Activated CD8-positive, alpha-beta memory T cell treated with anti-CD3 and anti-CD28 coated beads for 36 hours (primary cell): Measurements from ENCODE around the gene SAG. TPM values are rescaled to one million over a fixed set of nuclear protein-coding genes. Genes with fewer than 3 reads are reported as not detected.

ENCODE experiments used
- CTCF ChIA-PET: fragments of 350-600 bp; sonication (Branson Sonifier 250); formaldehyde crosslinking; loops from one replicate; lab custom pipeline; 2021; ENCODE audit warnings: antibody characterized with exemption; lab: Charles Lee
- POLR2A ChIA-PET: fragments of 350-600 bp; sonication (Branson Sonifier 250); formaldehyde crosslinking; loops from one replicate; lab custom pipeline; 2021; ENCODE audit warnings: antibody characterized with exemption; lab: Charles Lee
- total RNA-seq, 2 experiments: library from RNA; stranded (reverse); gene quantifications; one replicate each; pipeline ENCODE4 v1.2.3, GENCODE V29; 2021

SAG gene
- total RNA-seq, 2 experiments from 2014 or later = 0.15 TPM; not detected in 1

DNA sequence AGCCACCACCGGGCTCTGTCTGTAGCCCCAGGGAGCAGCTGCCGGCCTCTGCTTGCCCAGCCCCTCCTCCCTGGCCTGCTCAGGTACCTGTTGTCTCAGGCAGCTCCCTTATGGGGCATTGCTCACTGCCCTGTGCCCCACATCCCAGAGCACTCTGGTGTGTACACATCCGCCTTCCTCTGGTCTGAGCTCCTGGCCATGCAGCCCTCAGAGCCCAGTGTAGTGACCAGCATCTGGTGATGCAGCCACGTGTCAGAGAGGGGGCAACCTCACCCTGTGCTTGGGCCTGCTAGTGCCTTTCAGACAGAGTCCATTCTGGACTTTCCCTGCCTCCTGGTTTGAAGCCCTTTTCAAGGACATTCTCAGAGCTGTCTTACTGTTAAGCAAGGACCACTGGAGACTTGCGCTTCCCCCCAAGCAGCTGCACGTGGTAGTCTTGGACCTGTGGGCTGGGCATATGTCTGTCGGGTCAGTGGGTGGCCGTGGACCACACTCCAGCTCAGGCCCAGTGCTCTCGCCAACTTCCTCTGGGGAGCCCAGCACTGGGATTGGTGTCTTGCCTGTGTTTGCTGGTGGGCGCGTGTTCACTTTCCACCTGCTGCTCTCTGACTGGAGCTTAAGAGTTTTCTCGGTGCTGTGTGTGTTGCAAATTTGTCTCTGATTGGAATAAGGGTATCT lies 77.3 kb downstream of the SAG start:
- CTCF ChIA-PET = interaction anchor here (0.9 to 2.2 kb wide), 6 partner anchors 20 to 58 kb away, joined by 3 to 7 read pairs (median 3); partner anchors contain the start of gene DGKD
- POLR2A ChIA-PET = interaction anchor here (0.5 to 1.6 kb wide), 3 partner anchors 29 to 86 kb away, joined by 3 to 6 read pairs (median 4); no protein-coding TSS in a partner anchor

DNA sequence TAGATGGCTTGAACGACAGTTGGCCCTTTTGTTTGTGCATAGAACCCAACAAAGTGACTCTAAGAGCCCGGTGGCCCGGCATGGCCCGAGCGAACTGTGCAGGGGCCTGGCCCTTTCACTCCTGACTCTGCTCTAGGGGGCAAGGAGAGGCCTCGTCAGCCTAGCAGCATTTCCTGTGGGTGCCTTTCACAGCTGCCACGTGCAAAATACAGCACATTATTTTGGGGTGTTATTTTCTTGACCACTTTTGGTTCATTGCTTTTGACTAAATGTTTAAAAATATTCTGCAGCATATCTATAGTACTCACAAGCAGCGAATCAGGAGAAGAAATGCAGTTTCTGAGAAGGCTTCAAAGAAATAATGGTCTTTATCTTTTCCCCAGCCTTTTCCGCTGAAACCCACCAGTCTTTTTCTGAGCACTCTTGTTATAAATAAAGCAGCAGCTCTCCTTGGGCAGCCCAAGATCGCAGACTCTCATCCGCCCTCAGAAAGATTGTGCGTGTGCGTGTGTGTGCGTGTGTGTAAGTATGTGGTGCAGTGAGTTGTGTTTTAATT lies 78.0 kb downstream of the SAG start:
- POLR2A ChIA-PET = interaction anchor here (0.7 to 1.6 kb wide), 3 partner anchors 30 to 102 kb away, joined by 3 to 6 read pairs (median 5); no protein-coding TSS in a partner anchor
- CTCF ChIA-PET = interaction anchor here (1.2 to 2.2 kb wide), 4 partner anchors 20 to 58 kb away, joined by 3 to 7 read pairs (median 4); partner anchors contain the start of gene DGKD

DNA sequence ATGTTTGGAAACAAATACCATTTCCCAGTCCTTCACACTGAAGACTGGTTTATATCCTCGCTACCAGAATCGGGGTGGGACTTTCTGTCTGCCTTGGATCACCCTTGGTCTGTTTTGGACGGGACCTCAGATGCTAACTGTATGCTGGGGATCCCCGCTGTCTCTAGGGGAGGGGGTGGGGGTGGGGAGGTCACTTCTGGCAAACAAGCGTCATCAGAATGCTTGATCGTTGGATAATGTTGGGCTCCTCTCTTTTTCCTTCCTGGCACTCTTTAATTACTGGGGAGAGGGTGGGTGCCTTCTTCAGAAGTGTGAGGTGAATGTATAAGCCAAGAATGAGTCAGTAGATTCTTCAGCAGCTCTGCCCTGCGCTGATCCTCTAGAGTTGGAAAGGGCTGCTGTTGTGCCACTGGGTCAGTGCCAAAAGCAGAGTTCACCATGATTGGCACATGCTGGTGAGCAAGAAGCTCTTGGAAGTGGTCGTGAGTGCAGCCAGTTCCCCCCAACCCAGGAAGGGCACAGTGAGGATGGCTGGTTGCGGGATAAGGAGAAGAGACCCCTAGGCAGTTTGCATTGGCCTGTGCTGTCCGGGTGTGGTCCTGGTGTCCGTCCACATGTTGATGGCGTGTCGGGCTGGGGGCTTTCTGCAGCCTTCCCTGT lies 78.9 kb downstream of the SAG start:
- ChIA-PET CTCF (interaction anchor here (1.0 to 1.7 kb wide), 2 partner anchors 31 to 33 kb away, joined by 3 read pairs; partner anchors contain the start of gene DGKD), POLR2A (no interaction called here)

DNA sequence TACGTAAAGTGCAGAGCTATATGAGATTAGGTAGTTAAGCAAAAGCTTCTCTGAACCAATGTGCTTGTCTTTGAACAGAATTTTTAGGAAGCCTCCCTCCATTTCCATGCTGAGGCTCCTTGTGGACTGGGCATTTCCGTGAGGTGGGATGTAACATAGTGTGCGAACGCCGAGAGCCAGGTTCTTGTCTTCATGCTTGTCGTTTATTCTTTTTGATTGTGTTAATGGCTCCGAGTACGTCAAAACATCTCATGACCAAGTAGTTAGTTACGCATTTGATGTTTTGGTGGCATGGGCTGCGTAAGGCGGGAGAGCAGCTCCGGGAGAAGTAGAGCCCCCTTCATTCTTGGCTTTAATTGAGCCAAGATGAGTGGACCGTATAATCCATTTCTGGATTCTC lies 79.6 kb downstream of the SAG start:
- ChIA-PET CTCF (interaction anchor here (1.0 kb wide), 1 partner anchor 32 kb away, joined by 3 read pairs; no protein-coding TSS in a partner anchor), POLR2A (no interaction called here)

DNA sequence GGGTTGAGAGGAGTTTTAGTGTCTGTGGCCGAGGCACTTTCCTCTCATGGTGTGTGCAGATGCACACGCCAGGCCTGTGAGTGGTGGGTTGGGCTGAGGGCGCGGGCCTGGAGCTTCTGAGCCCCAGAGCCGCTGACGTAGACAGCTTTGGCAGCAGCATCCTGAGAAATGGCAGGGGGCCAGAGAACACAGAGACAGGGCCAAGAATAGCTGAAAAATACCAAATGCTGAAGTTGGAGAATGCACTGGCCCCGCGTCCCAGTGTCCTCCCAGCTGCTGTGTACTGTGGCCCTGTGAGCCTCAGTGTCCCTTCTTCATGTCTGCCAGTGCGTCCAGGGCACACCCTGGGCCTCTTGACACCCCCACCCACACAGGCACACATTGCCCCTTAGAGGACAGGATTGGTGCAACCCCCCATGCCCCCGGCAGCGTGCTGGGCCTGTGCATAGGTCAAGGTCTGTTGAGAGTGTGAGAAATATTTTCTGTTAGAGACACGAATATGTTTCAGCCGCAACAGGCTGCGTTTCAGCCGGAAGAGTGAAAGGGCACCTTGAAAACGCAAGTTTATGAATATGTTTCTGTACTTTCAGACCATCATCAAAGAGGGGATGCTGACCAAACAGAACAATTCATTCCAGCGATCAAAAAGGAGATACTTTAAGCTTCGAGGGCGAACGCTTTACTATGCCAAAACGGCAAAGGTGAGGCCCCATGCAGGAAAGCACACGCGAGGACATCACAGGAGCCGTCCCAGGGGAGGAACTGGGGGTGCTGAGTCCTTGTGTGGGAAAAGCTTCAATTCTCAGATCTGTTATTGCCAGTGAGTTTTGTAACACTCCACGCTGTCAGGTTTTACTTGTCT lies 80.3 kb downstream of the SAG start:
- ChIA-PET CTCF (interaction anchor here (0.9 to 1.0 kb wide), 2 partner anchors 30 to 33 kb away, joined by 3 read pairs; no protein-coding TSS in a partner anchor), POLR2A (no interaction called here)

DNA sequence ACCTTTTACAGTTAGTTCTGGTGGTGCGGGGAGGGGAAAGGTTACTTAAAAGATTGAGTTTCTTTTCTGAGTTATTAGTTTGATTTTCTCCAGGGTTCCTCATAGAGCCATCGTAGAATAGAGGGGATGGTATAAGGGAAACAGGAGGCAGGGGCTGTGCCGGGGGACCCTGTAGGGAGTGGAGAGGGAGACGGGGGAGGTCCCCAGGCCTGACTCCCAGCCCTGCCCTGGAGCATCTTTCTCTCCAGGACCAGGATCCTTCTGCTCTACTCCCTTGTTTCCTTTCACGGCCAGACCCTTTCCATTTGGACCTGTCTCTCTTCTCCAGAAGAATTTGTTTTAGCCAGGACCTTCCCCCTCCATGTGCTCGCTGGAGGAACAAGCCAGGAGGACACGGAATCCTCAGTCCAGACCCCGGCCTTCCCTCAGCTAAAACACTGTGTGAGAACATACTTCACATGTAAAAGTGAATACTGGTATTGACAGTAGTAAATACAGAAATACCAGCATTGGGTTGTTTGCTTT lies 82.0 kb downstream of the SAG start:
- CTCF ChIA-PET = interaction anchor here (1.0 kb wide), 1 partner anchor 11 kb away, joined by 3 read pairs; no protein-coding TSS in a partner anchor

DNA sequence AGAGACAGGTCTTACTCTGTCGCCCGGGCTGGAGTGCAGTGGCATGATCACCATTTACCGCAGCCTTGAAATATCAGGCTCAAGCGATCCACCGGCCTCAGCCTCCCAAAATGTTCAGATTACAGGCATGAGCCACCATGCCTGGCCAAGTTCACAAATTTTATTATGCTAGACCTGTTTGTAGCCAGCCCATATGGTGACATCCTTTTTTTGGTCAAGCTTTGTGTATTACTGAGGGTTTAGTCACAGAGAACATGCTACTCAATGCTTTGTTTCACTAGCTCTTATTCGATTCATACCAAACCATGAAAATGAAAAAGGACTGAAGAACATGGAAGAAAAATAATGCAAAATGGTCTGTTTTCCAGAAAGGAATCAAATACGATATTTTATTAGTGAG lies 88.1 kb downstream of the SAG start:
- ChIA-PET CTCF (no interaction called here), POLR2A (interaction anchor here (0.7 kb wide), 1 partner anchor 20 kb away, joined by 7 read pairs; no protein-coding TSS in a partner anchor)

More for the DNA sequence above, 82.0 kb downstream of the SAG start:
- POLR2A ChIA-PET = interaction anchor here (0.7 kb wide), 1 partner anchor 12 kb away, joined by 3 read pairs; no protein-coding TSS in a partner anchor

Other genes starting within 250 kb of the SAG start
- 10 to 100 TPM; 43.1 to 46.5 TPM for gene INPP5D, start 247.5 kb upstream of the SAG start, total RNA-seq
- gene ATG16L1, start 56.1 kb upstream of the SAG start, total RNA-seq = 10 to 100 TPM; 29.0 to 29.2 TPM
- gene DGKD, start 46.7 kb downstream of the SAG start, total RNA-seq = 10 to 100 TPM; 49.5 to 58.8 TPM